Kidney epithelial cell (primary cell): ENCODE data around the gene APLN. TPM values are rescaled to one million over a fixed set of nuclear protein-coding genes. Genes with fewer than 3 reads are reported as not detected.

Source experiments
- DNase-seq: peaks from one replicate; pipeline ENCODE4 v3.0.0-alpha.2; 2010; ENCODE audit warnings: low read depth
- H3K27me3 ChIP-seq: 2 replicates; pipeline ENCODE4 v1.6.0; 2011; ENCODE audit warnings: low read length; ENCODE audit not compliant: control insufficient read depth, insufficient read depth
- H3K36me3 ChIP-seq: 2 replicates; pipeline ENCODE4 v1.5.1; 2011; ENCODE audit warnings: low read length; ENCODE audit not compliant: control insufficient read depth, insufficient read depth
- H3K4me3 ChIP-seq: 2 replicates; pipeline ENCODE4 v1.5.1; 2011; ENCODE audit warnings: low read depth, mild to moderate bottlenecking, control low read depth, low read length
- CTCF ChIP-seq: IDR thresholded peaks from 2 replicates; pipeline ENCODE4 v1.5.1; 2011; ENCODE audit warnings: mild to moderate bottlenecking, moderate library complexity, low read length, control low read depth, inconsistent platforms; ENCODE audit not compliant: insufficient read depth, poor library complexity, severe bottlenecking
- total RNA-seq: library from RNA; depleted of rRNA; stranded (reverse); fragments of >200 nt; gene quantifications from 2 replicates; pipeline ENCODE4 v1.2.3, GENCODE V29; 2015

The APLN gene
- total RNA-seq, 1 donor from 2014 or later, result 0.17 TPM

GRCh38 chrX:129697204-129697829, 42.6 kb upstream of the APLN start:
- no peak for DNase-seq
- Histone ChIP-seq H3K36me3 (no peaks in the 10 kb centered on the region), H3K4me3 (no peak overlapping the region), H3K27me3 (no peaks in the 10 kb centered on the region)
- no peak for TF ChIP-seq CTCF

- Histone ChIP-seq H3K4me3 (no peak overlapping the region), H3K27me3 (no peaks in the 10 kb centered on the region), H3K36me3 (no peaks in the 10 kb centered on the region)
- no peak for TF ChIP-seq CTCF
- DNase-seq, result no peak
Observed at GRCh38 chrX:129696463-129697155, 41.9 kb upstream of the APLN start.

- no peak for DNase-seq
- no peak for TF ChIP-seq CTCF
- Histone ChIP-seq H3K4me3 (no peak overlapping the region), H3K36me3 (no peaks in the 10 kb centered on the region), H3K27me3 (no peaks in the 10 kb centered on the region)
Observed at GRCh38 chrX:129695937-129696336, 41.2 kb upstream of the APLN start.

GRCh38 chrX:129695535-129695934, 40.8 kb upstream of the APLN start:
- H3K4me3 ChIP-seq, result no peak overlapping the region
- H3K36me3 ChIP-seq, result no peaks in the 10 kb centered on the region
- H3K27me3 ChIP-seq, result no peaks in the 10 kb centered on the region
- no peak for DNase-seq
- no peak for TF ChIP-seq CTCF

GRCh38 chrX:129694805-129695204, 40.0 kb upstream of the APLN start:
- TF ChIP-seq CTCF, result no peak
- H3K4me3 ChIP-seq, result no peak overlapping the region
- DNase-seq, result no peak
- no peaks in the 10 kb centered on the region for H3K27me3 ChIP-seq
- no peaks in the 10 kb centered on the region for H3K36me3 ChIP-seq

GRCh38 chrX:129693354-129693753, 38.6 kb upstream of the APLN start:
- no peak for TF ChIP-seq CTCF
- no peak for DNase-seq

More at GRCh38 chrX:129693354-129693753, 38.6 kb upstream of the APLN start:
- H3K4me3 ChIP-seq, result no peak overlapping the region
- no peaks in the 10 kb centered on the region for H3K36me3 ChIP-seq
- H3K27me3 ChIP-seq, result no peaks in the 10 kb centered on the region
